ENCODE data around the gene RAB37. TPM values are rescaled to one million over a fixed set of nuclear protein-coding genes. Genes with fewer than 3 reads are reported as not detected.

RAB37 gene
- total RNA-seq, 1 donor from 2014 or later = 0.32 TPM

- intact Hi-C loops (cut with DNase I) = loop anchor here (5.0 kb wide), 1 partner anchor 294 kb away; no protein-coding TSS in a partner anchor
- no peak overlapping the region for H3K27ac ChIP-seq
- no peak overlapping the region for H3K4me3 ChIP-seq
- H3K36me3 ChIP-seq = no peaks in the 10 kb centered on the region
- H3K27me3 ChIP-seq = no peaks in the 10 kb centered on the region
- TF ChIP-seq CTCF (IDR thresholded peaks at IDR 0.05) = no peak
- H3K4me1 ChIP-seq = peaks cover 4 to 15% of the 10 kb centered on the region in 2 donors
- no peaks in the 10 kb centered on the region for H3K9me3 ChIP-seq
- peak in 1 of 2 donors; percentile 54 for DNase-seq (ENCODE audit: low spot score in 2 of 2)
These were observed 9.3 kb downstream of the RAB37 start for GRCh38 chr17:74746376-74746775.

GRCh38 chr17:74746922-74747321, 9.9 kb downstream of the RAB37 start:
- intact Hi-C loops (cut with DNase I) = loop anchor here (5.0 kb wide), 1 partner anchor 295 kb away; no protein-coding TSS in a partner anchor
- Histone ChIP-seq H3K4me1 (peaks cover 4 to 15% of the 10 kb centered on the region in 2 donors), H3K36me3 (no peaks in the 10 kb centered on the region), H3K9me3 (no peaks in the 10 kb centered on the region), H3K27ac (peak overlapping the region in 1 of 2 donors; percentile 71), H3K27me3 (no peaks in the 10 kb centered on the region), H3K4me3 (no peak overlapping the region)
- no peak for TF ChIP-seq CTCF (IDR thresholded peaks at IDR 0.05)
- DNase-seq (ENCODE audit: low spot score in 2 of 2) = peak in 1 of 2 donors; percentile 62

DNA sequence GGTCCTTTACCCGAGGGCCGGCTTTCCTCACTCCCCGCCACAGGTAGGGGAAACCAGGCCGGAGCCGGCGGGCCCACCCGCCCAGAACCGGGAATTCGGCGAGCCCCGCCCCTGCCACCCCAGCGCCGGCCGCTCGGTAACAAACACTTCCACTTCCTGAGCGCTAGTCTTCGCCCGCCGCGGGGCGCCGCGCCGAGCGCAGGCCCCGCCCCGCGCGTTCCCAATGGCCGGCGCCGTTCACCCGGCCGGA, 11.1 kb downstream of the RAB37 start:
- Histone ChIP-seq H3K4me3 (peak overlapping the region; percentile 92 to 99), H3K9me3 (no peaks in the 10 kb centered on the region), H3K4me1 (peaks cover 4 to 15% of the 10 kb centered on the region in 2 donors), H3K27ac (peak overlapping the region; percentile 64 to 71), H3K27me3 (no peaks in the 10 kb centered on the region), H3K36me3 (no peaks in the 10 kb centered on the region)
- intact Hi-C loops (cut with DNase I) = loop anchor here (1.0 to 5.0 kb wide), 2 partner anchors 28 to 296 kb away; partner anchors contain the start of gene NAT9
- no peak for DNase-seq (ENCODE audit: low spot score in 2 of 2)
- TF ChIP-seq CTCF (IDR thresholded peaks at IDR 0.05) = peak in 1 of 3 experiments; percentile 14

- Histone ChIP-seq H3K36me3 (no peaks in the 10 kb centered on the region), H3K27me3 (no peaks in the 10 kb centered on the region), H3K4me1 (peaks cover 4 to 15% of the 10 kb centered on the region in 2 donors), H3K4me3 (peak within 1 kb of the TSS; percentile 92 to 99), H3K9me3 (no peaks in the 10 kb centered on the region), H3K27ac (peak within 1 kb of the TSS; percentile 83 to 85)
- intact Hi-C loops (cut with DNase I) = loop anchor here (1.0 to 5.0 kb wide), 2 partner anchors 28 to 296 kb away; partner anchors contain the start of gene NAT9
- peak; percentile 87 to 98 for DNase-seq (ENCODE audit: low spot score in 2 of 2)
- TF ChIP-seq CTCF (IDR thresholded peaks at IDR 0.05) = no peak
These were observed 11.6 kb downstream of the RAB37 start, which contains the start of gene NHERF1 for GRCh38 chr17:74748529-74749278. TSS of gene NHERF1 (plus strand) at chr17:74748628. CDS start at chr17:74748847, 219 bp downstream.

- Histone ChIP-seq H3K27ac (peak overlapping the region; percentile 83 to 85), H3K4me3 (peak overlapping the region; percentile 92 to 99), H3K9me3 (no peaks in the 10 kb centered on the region), H3K36me3 (no peaks in the 10 kb centered on the region), H3K27me3 (no peaks in the 10 kb centered on the region), H3K4me1 (peaks cover 4 to 15% of the 10 kb centered on the region in 2 donors)
- no peak for DNase-seq (ENCODE audit: low spot score in 2 of 2)
- intact Hi-C loops (cut with DNase I) = loop anchor here (5.0 kb wide), 1 partner anchor 297 kb away; no protein-coding TSS in a partner anchor
- no peak for TF ChIP-seq CTCF (IDR thresholded peaks at IDR 0.05)
These were observed 12.4 kb downstream of the RAB37 start for GRCh38 chr17:74749279-74750038.

Data from ascending aorta (tissue), 2 donors.